GM18507 (cell line): ENCODE data around the gene ATRN.
A peak's percentile ranks its signal among the peaks of the same experiment; 100 is the strongest.
"Not testable (repeated sequence)": the region's sequence is repeated elsewhere in the genome, so short reads cannot be mapped to it uniquely, and the experiment has no call there.

Experiments used
- DNase-seq: peaks from one replicate; pipeline ENCODE4 v3.0.0; 2011; ENCODE audit warnings: low read depth; ENCODE audit not compliant: insufficient read length; ENCODE audit errors: extremely low spot score
- FAIRE-seq: peaks from 2 replicates; lab custom pipeline; 2011; peaks lifted over from hg19 to GRCh38; lab: Jason Lieb, UNC

The ATRN gene

DNA sequence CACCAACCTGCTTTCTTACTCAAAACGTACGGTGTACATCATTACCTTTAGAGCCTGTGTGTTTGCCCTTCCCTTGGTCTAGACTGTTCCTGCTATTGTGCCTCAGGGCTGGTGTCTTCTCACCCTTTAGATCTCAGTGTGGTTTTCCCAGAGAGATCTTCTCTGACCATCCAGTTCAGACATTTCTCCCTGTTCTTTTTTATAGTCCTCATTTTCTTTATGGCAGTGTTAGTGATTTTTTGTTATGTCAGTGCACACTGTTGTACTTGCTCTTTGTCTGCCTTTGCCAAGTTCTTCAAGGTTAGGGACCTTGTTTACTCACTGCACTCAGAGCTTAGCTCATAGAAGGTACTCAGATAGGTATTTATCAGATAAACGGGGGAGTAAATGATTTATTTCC lies 82.8 kb downstream of the ATRN start:
- FAIRE-seq (no peak), DNase-seq (no peak)

- no peak for FAIRE-seq
- no peak for DNase-seq
Measured at GRCh38 chr20:3557237-3557785, 86.5 kb downstream of the ATRN start.

GRCh38 chr20:3559231-3559630 lies 88.4 kb downstream of the ATRN start:
- DNase-seq = no peak

DNA sequence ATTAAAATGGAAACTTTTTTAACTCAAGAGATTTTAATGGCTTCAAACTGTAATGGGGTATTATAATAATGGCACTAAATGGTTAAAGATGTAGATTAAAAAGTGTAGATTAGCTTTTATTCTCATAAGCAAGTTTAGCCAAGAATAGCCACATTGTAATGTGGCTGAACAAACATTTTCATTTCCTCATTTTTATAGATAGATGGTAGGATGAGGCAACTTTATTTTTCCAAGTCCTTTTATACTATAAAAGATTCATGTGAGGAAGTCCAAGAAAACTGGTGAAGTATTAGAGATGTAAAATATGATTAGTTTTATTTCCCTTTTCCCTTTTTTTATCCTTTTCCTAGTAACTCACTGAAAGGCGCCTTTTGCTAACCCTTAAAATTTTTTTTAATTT lies 88.8 kb downstream of the ATRN start:
- FAIRE-seq (no peak), DNase-seq (no peak)

More at GRCh38 chr20:3559231-3559630, 88.4 kb downstream of the ATRN start:
- FAIRE-seq = peak; percentile 70

DNA sequence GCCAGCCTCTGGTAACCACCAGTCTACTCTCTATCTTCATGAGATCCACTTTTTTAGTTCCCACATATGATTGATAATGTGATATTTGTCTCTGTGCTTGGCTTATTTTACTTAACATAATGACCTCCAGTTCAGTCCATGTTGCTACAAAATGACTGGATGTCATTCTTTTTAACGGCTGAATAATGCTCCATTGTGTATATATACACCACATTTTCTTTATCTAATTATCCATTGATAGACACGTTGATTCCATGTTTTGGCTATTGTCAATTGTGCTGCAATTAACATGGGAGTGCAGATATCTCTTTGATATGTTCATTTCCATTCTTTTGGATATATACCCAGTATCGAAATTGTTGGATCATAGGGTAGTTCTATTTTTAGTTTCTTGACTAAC lies 89.3 kb downstream of the ATRN start:
- no peak for DNase-seq
- FAIRE-seq = no peak

- DNase-seq = no peak
- no peak for FAIRE-seq
Measured at GRCh38 chr20:3560578-3560977, 89.8 kb downstream of the ATRN start.

DNA sequence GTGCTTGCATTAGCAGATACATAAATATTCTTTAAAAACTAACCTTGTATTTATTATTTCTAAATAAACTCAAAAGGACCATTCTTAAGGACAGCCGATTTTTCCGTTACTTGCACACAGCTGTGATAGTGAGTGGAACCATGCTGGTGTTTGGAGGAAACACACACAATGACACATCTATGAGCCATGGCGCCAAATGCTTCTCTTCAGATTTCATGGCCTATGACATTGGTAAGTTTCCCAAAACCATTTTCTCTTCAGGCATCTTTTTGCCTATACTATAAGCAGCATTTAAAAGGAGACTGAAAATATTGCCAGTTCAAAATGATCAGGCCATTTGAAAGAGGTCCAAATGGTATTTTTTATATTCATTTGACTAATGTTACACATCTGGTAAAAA lies 92.3 kb downstream of the ATRN start:
- DNase-seq = no peak
- no peak for FAIRE-seq

GRCh38 chr20:3563548-3564177 lies 92.8 kb downstream of the ATRN start:
- FAIRE-seq (peak; percentile 82), DNase-seq (no peak)

DNA sequence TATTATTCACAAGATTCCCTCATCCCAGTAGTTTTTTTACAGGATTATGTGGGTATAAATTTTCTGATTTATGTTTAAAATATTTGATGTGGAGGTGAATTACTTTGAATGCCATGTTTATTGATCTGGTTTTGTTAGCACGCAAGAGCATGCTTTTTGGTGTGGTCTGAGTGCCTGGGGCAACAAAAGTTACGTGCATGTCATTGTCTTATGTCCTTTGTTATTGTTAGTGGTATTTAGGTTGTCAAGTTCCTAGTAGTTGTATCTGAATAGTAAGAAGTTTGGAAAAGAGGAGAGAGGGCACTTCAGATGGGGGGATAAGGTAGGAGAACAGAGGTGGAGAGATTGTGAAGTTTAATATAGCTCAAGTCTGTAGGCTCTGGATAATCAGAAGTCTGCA lies 95.0 kb downstream of the ATRN start:
- no peak for FAIRE-seq

GRCh38 chr20:3572151-3572550 lies 101.3 kb downstream of the ATRN start:
- no peak for FAIRE-seq
- no peak for DNase-seq

More for the DNA sequence above, 95.0 kb downstream of the ATRN start:
- DNase-seq = no peak

- FAIRE-seq (no peak), DNase-seq (no peak)
Measured at GRCh38 chr20:3576363-3576762, 105.5 kb downstream of the ATRN start.

GRCh38 chr20:3577366-3577765 lies 106.5 kb downstream of the ATRN start:
- FAIRE-seq (no peak), DNase-seq (no peak)

DNA sequence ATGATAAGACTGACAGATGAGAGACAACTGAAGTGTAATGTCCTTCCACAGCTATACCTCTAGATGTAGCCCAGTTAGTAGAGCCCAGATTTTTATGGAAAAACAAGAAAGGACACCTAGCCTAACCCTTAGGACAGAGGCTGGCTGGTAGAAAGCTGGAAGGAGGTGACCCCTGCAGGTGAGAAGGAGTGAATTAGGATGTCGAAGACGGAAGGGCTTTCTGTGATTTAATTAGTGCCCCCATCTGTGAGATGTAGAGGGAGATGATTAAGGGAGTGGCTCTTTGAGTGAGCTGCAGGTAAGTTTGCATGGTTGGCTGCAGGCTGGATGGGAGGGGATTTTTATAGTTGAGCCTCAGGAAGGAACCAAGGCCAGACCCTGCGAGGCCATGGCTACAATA lies 109.6 kb downstream of the ATRN start:
- no peak for FAIRE-seq

DNA sequence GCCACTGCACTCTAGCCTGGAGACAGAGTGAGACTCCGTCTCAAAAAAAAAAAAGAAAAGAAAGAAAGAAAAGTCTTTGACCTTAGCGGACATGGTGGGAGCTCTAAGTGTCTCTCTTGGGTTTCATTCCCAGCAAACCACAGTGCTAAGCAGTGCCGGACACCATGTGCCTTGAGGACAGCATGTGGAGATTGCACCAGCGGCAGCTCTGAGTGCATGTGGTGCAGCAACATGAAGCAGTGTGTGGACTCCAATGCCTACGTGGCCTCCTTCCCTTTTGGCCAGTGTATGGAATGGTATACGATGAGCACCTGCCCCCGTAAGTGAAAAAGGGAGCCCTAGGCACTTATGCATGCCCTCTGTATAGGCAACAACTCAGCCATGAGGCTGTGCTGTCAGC lies 112.9 kb downstream of the ATRN start:
- DNase-seq (no peak), FAIRE-seq (no peak)

More for the DNA sequence above, 109.6 kb downstream of the ATRN start:
- no peak for DNase-seq

DNA sequence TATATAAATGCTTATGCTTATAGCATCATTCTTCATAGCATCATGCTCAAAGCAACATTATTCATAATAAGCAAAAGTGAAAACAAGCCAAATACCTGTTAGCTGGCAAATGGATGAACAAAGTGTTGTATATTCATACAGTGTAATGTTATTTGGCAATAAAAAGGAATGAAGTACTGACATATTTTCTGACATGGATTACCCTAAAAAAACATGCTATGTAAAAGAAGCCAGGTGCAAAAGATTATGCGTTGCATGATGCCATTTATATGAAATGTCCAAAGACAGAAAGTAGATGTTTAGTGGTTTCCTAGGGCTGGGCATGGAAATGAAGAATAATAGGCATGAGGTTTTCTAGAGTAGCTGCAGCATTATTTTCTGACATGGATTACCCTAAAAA lies 115.3 kb downstream of the ATRN start:
- DNase-seq (no peak), FAIRE-seq (no peak)

DNA sequence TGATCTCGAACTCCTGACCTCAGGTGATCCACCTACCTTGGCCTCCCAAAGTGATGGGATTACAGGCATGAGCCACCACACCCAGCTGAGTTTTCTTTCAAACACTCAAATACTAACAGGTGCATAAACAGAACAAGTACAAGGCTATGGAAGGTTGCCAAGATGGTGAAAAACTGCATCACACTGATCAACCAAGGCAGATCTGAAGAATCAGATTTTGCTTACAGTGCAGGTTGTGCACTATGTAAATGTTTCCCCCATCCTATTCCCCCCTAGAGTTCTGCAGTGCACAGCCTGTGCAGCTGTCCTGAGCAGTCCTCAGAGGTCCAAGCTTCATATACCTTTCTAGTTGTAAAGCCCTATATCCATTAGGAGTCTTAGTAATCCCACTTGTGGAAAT lies 119.3 kb downstream of the ATRN start:
- no peak for FAIRE-seq
- DNase-seq = no peak

DNA sequence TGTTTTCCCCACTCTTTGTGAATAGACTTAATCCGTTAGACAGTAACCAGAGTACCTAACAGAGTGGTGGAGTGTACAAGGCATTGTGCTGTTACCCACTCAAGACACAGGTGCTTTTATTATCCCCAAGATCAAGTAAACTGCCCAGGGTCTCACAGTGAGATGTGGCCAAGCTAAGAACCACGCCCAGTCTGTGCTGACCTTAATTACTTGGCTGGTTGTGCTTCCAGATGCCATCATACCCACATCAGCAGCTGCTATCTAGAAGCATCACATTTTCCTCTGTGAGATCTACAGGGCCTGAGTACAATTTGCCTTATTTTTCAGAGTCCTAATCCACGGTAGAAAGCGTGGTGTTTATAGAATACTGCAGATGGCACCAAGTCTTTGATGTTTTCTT lies 122.1 kb downstream of the ATRN start:
- FAIRE-seq = no peak
- DNase-seq = no peak

GRCh38 chr20:3595541-3595940 lies 124.7 kb downstream of the ATRN start:
- FAIRE-seq = no peak
- DNase-seq = no peak

- no peak for FAIRE-seq
Measured at GRCh38 chr20:3603108-3603507, 132.3 kb downstream of the ATRN start.

DNA sequence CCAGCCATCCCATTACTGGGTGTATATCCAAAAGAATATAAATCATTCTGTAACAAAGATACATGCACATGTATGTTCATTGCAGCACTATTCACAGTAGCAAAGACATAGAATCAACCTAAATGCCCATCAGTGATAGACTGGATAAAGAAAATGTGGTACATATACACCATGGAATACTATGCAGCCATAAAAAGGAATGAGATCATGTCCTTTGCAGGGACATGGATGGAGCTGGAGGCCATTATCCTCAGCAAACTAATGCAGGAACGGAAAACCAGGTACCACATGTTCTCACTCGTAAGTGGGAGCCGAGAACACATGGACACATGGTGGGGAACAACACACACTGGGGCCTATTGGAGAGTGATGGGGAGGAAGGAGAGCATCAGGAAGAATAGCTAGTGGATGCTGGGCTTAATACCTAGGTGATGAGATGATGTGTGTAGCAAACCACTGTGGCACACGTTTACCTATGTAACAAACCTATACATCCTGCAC lies 134.6 kb downstream of the ATRN start:
- FAIRE-seq = not testable (repeated sequence)

More at GRCh38 chr20:3603108-3603507, 132.3 kb downstream of the ATRN start:
- DNase-seq = no peak

DNA sequence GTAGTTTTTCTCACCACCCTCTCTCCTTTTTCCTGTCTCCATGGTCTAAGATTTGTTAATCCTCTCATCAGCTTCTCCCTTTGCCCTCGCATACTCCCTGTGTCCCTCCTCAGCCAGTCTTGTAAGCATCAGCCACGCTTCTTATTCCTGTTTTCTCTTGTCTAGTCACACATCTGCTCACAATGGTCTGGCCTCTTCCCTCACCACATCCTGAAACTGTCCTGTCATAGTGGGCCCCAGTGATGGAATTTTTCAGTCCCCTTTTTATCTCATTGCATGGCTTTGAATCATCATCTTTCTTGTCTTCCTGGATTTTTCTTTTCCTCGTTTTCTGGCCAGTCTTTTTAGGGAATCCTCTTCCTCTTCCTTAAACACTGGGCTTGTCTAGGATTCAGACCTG lies 135.2 kb downstream of the ATRN start:
- DNase-seq = no peak
- no peak for FAIRE-seq

More for the DNA sequence above, 134.6 kb downstream of the ATRN start:
- DNase-seq = not testable (repeated sequence)
